HL-60 (cell line): ENCODE measurements around the gene BIK.

ENCODE experiments used
- DNase-seq, 2 experiments: peaks; one replicate each; pipeline ENCODE4 v3.0.0-alpha.2; 2010 to 2020; ENCODE audit warnings: low read depth in 1 of 2, low spot score in 1 of 2
- H3K27ac ChIP-seq: fragments of 250-450 bp; sonication (Bioruptor Pico); replicated peaks from 2 replicates; pipeline ENCODE4 v1.5.1; 2020; ENCODE audit warnings: mild to moderate bottlenecking, moderate library complexity
- H3K27me3 ChIP-seq: fragments of 250-450 bp; sonication (Bioruptor Pico); 2 replicates; pipeline ENCODE4 v1.5.1; 2021; ENCODE audit warnings: mild to moderate bottlenecking, moderate library complexity; ENCODE audit not compliant: insufficient read depth, poor library complexity, severe bottlenecking
- H3K4me3 ChIP-seq: replicated peaks from 2 replicates; pipeline ENCODE4 v1.5.1; 2011; ENCODE audit warnings: mild to moderate bottlenecking, control low read depth, low read length; ENCODE audit not compliant: insufficient read depth
- CTCF ChIP-seq: IDR thresholded peaks from one replicate; pipeline ENCODE4 v1.5.1; 2011; ENCODE audit warnings: low read length, control low read depth, inconsistent platforms; ENCODE audit not compliant: insufficient read depth
- GABPA ChIP-seq: IDR thresholded peaks from 2 replicates; pipeline ENCODE4 v1.6.1; 2012; ENCODE audit warnings: low read depth
- POLR2AphosphoS5 ChIP-seq: IDR thresholded peaks from 2 replicates; pipeline ENCODE4 v1.6.1; 2012; ENCODE audit warnings: low read depth
- REST ChIP-seq: IDR thresholded peaks from 2 replicates; pipeline ENCODE4 v1.6.1; 2012; ENCODE audit warnings: low read depth; ENCODE audit not compliant: insufficient replicate concordance
- SPI1 ChIP-seq: IDR thresholded peaks from 2 replicates; pipeline ENCODE4 v1.6.1; 2012; ENCODE audit warnings: low read depth, mild to moderate bottlenecking, borderline replicate concordance

Gene BIK

GRCh38 chr22:43088984-43089717, 21.4 kb upstream of the BIK start, which contains the start of gene TTLL1:
Gene TTLL1 (minus strand): TSS chr22:43089391. CDS start chr22:43075586, 13,805 bp downstream.
- peak within 1 kb of the TSS; percentile 59 for H3K27ac ChIP-seq
- TF ChIP-seq REST = no peak
- TF ChIP-seq CTCF = no peak
- peak; percentile 53; the same call in 1 of the 2 replicates for TF ChIP-seq POLR2AphosphoS5
- TF ChIP-seq GABPA = peak; percentile 91
- no peaks in the 10 kb centered on the region for H3K27me3 ChIP-seq
- peak; percentile 87 to 94 for DNase-seq
- peak within 1 kb of the TSS; percentile 96 for H3K4me3 ChIP-seq

- H3K27ac ChIP-seq = 0 out of 2 replicates have a peak overlapping the region, but pooled peaks have one; percentile 59
- H3K4me3 ChIP-seq = no peak overlapping the region
- H3K27me3 ChIP-seq = no peaks in the 10 kb centered on the region
- peak; percentile 86 to 89 for DNase-seq
- peak; percentile 72; the same call in 1 of the 2 replicates for TF ChIP-seq SPI1
- no peak for TF ChIP-seq GABPA
- peak; percentile 45 for TF ChIP-seq CTCF
These were observed 20.3 kb upstream of the BIK start for GRCh38 chr22:43090130-43090789.

GRCh38 chr22:43092085-43092484, 18.5 kb upstream of the BIK start:
- peak overlapping the region; percentile 50 for H3K27ac ChIP-seq
- no peaks in the 10 kb centered on the region for H3K27me3 ChIP-seq
- DNase-seq = peak in 1 of 2 experiments; percentile 72
- TF ChIP-seq REST (no peak), POLR2AphosphoS5 (no peak), GABPA (no peak), SPI1 (peak; percentile 91), CTCF (no peak)
- no peak overlapping the region for H3K4me3 ChIP-seq
